K562 (cell line): ENCODE results near the gene LONP1. TPM values are rescaled to one million over a fixed set of nuclear protein-coding genes. Genes with fewer than 3 reads are reported as not detected.

Source experiments
- ATAC-seq: fragments of 200-7000 bp; cut with Tn5 transposase; 3 replicates; pipeline ENCODE4 v1.9.1; 2020; ENCODE audit warnings: moderate library complexity
- BruUV-seq: library from RNA; stranded (reverse); fragments of 400-500 nt; replicated peaks from 2 replicates; lab custom pipeline; 2021; lab: Mats Ljungman, UMichigan
- CTCF ChIA-PET: fragments of 300-600 bp; formaldehyde crosslinking; extraction: SDS; loops from one replicate; lab custom pipeline; 2021; ENCODE audit warnings: low intra/inter-chr PET ratio; lab: Yijun Ruan, JAX
- POLR2A ChIA-PET: fragments of 300-600, 350-650 bp; sonication (Branson Sonifier 250); formaldehyde crosslinking; extraction: SDS; loops from one replicate; lab custom pipeline; 2021; ENCODE audit warnings: antibody characterized with exemption, inconsistent platforms; lab: Yijun Ruan, JAX
- DNase-seq, 4 experiments: peaks; one replicate each; pipeline versions ENCODE4 v3.0.0 to v3.0.0-alpha.2; 2011 to 2018; ENCODE audit warnings: low spot score in 3 of 4, mixed read lengths in 3 of 4; ENCODE audit errors: extremely low read depth in 1 of 4
- FAIRE-seq: peaks from 2 replicates; lab custom pipeline; 2011; peaks lifted over from hg19 to GRCh38; lab: Jason Lieb, UNC
- H2AFZ ChIP-seq: 2 replicates; pipeline ENCODE4 v1.6.0; 2011; ENCODE audit warnings: low read depth, low read length, control low read depth, inconsistent platforms
- H3K27ac ChIP-seq: fragments of 200-600 bp; 3 replicates; pipeline ENCODE4 v1.8.0; 2011; ENCODE audit warnings: low read depth, mild to moderate bottlenecking, control low read depth, inconsistent platforms, low read length, moderate library complexity, mixed read lengths; ENCODE audit errors: extremely low read depth
- H3K27me3 ChIP-seq, 2 experiments: fragments of 300-600 bp in 1 of 2; 2 replicates in 1 of 2; 3 replicates in 1 of 2; pipeline versions ENCODE4 v1.6.0 to v1.8.0; 2011; ENCODE audit warnings: inconsistent platforms in 2 of 2, low read length in 2 of 2, mild to moderate bottlenecking in 1 of 2, mixed read lengths in 1 of 2, moderate library complexity in 1 of 2; ENCODE audit not compliant: control insufficient read depth in 2 of 2, insufficient read depth in 2 of 2
- H3K36me3 ChIP-seq: fragments of 300-600 bp; 3 replicates; pipeline ENCODE4 v1.8.0; 2011; ENCODE audit warnings: mild to moderate bottlenecking, low read length, inconsistent platforms; ENCODE audit not compliant: control insufficient read depth, insufficient read depth
- H3K4me1 ChIP-seq, 2 experiments: fragments of 200-600 bp in 1 of 2; replicated peaks in 1 of 2; 2 replicates in 1 of 2; 3 replicates in 1 of 2; pipeline versions ENCODE4 v1.5.1 to v1.8.0; 2011; ENCODE audit warnings: inconsistent platforms in 2 of 2, low read length in 2 of 2, mild to moderate bottlenecking in 1 of 2, mixed read lengths in 1 of 2, moderate library complexity in 1 of 2; ENCODE audit not compliant: control insufficient read depth in 2 of 2, insufficient read depth in 2 of 2
- H3K4me2 ChIP-seq: 2 replicates; pipeline ENCODE4 v1.6.1; 2011; ENCODE audit warnings: low read length, control low read depth, inconsistent platforms, mixed read lengths; ENCODE audit not compliant: insufficient read depth
- H3K4me3 ChIP-seq: fragments of 200-600 bp; sonication (generic), shearing (Covaris generic); 2 replicates; pipeline ENCODE4 v1.5.1; 2016; ENCODE audit warnings: control low read depth, inconsistent platforms
- H3K79me2 ChIP-seq: fragments of 200-600 bp; 3 replicates; pipeline ENCODE4 v1.8.0; 2011; ENCODE audit warnings: low read length, inconsistent platforms; ENCODE audit not compliant: control insufficient read depth, insufficient read depth
- H3K9ac ChIP-seq, 2 experiments: 2 replicates each; pipeline versions ENCODE4 v1.6.0 to v1.6.1; 2011; ENCODE audit warnings: low read depth in 2 of 2, low read length in 2 of 2, control low read depth in 1 of 2, inconsistent platforms in 1 of 2, mild to moderate bottlenecking in 1 of 2, mixed read lengths in 1 of 2; ENCODE audit not compliant: insufficient read depth in 1 of 2
- H3K9me1 ChIP-seq: one replicate; pipeline ENCODE4 v1.6.0; 2011; ENCODE audit warnings: inconsistent platforms, mild to moderate bottlenecking, low read length, moderate library complexity; ENCODE audit not compliant: control insufficient read depth, insufficient read depth
- H3K9me3 ChIP-seq: replicated peaks from 2 replicates; pipeline ENCODE4 v1.5.1; 2011; ENCODE audit warnings: low read depth, low read length, inconsistent platforms; ENCODE audit not compliant: control insufficient read depth, insufficient read depth
- H4K20me1 ChIP-seq: replicated peaks from 2 replicates; pipeline ENCODE4 v1.6.1; 2011; ENCODE audit warnings: low read length, inconsistent platforms, mixed read lengths; ENCODE audit not compliant: control insufficient read depth, insufficient read depth
- CHD2 ChIP-seq: IDR thresholded peaks from 2 replicates; pipeline ENCODE4 v1.6.1; 2011; ENCODE audit warnings: low read depth, low read length
- FUS ChIP-seq: fragments of 200-400 bp; formaldehyde crosslinking; optimal IDR thresholded peaks from 2 replicates; pipeline ENCODE3; 2017; ENCODE audit warnings: low read depth, low read length
- KDM2B ChIP-seq: fragments of 250-450 bp; sonication (Bioruptor Pico); IDR thresholded peaks from 2 replicates; pipeline ENCODE4 v1.8.0; 2021; ENCODE audit warnings: mild to moderate bottlenecking, moderate library complexity
- NELFE ChIP-seq: IDR thresholded peaks from 2 replicates; pipeline ENCODE4 v1.6.1; 2011; ENCODE audit warnings: mild to moderate bottlenecking; ENCODE audit not compliant: insufficient read depth, insufficient read length
- NUFIP1 ChIP-seq: fragments of 450-650 bp; IDR thresholded peaks from 2 replicates; pipeline ENCODE4 v1.6.1; 2018; ENCODE audit not compliant: partially characterized antibody
- RAD51 ChIP-seq: fragments of 450-650 bp; IDR thresholded peaks from 2 replicates; pipeline ENCODE4 v1.7.1; 2016; ENCODE audit warnings: low read depth, mild to moderate bottlenecking, borderline replicate concordance
- TCFL5 ChIP-seq: fragments of 250-450 bp; sonication (Bioruptor Pico); conservative IDR thresholded peaks from 2 replicates; pipeline ENCODE4 v1.6.1; 2021; ENCODE audit warnings: mild to moderate bottlenecking, moderate library complexity, matching md5 sums
- ZNF280A ChIP-seq: fragments of 450-650 bp; IDR thresholded peaks from 2 replicates; pipeline ENCODE4 v1.6.1; 2018; ENCODE audit warnings: mild to moderate bottlenecking, low read depth; ENCODE audit not compliant: partially characterized antibody
- ZNF766 ChIP-seq: fragments of 200-800 bp; sonication (Bioruptor generic); conservative IDR thresholded peaks from 2 replicates; pipeline ENCODE4 v1.6.1; 2016; ENCODE audit warnings: missing genetic modification characterization, missing compliant biosample characterization
- WGBS: fragments of 100-300 bp; shearing (Covaris generic); methylation state at CpG from one replicate; pipeline ENCODE4 v1.1.6; 2016; ENCODE audit warnings: low coverage, mixed read lengths; ENCODE audit not compliant: insufficient coverage; ENCODE audit errors: missing lambda C conversion rate; 5-methylcytosine and 5-hydroxymethylcytosine counted together
- in situ Hi-C: fragments of 300-500 bp; cut with MboI; formaldehyde crosslinking; loops from 4 replicates; pipeline ENCODE4 v1.15.0; 2018; ENCODE audit warnings: inconsistent platforms, mixed read lengths
- intact Hi-C: fragments of 100-400 bp; cut with micrococcal nuclease; formaldehyde crosslinking; loops from 2 replicates; pipeline ENCODE4 v1.14.2; 2022
- polyA plus RNA-seq, 8 experiments: library from polyadenylated mRNA; depleted of rRNA in 4 of 8; stranded (reverse) in 5 of 8; unstranded in 3 of 8; fragments of >200 nt; fragmentation: Nextera tagmentation in 2 of 8; fragmentation: Illumina TruSeq in 1 of 8; extraction: Ambion mirVana in 2 of 8; extraction: Trizol in 1 of 8; gene quantifications; 2 replicates each; pipeline versions ENCODE4 v1.2.1 to v1.2.3, GENCODE V29; 2011 to 2014; ENCODE audit warnings: inconsistent platforms in 1 of 8, missing spikeins in 1 of 8
- total RNA-seq, 7 experiments: library from RNA; depleted of rRNA in 6 of 7; stranded (reverse); fragments of >200 nt in 6 of 7; fragmentation: Illumina TruSeq in 2 of 7; extraction: Trizol in 2 of 7; gene quantifications; 2 replicates each; pipeline versions ENCODE4 v1.2.1 to v1.2.3, GENCODE V29; 2011 to 2021; ENCODE audit warnings: low replicate concordance in 1 of 7
- TF ChIP-seq, protein P1 (sequence below): fragments of 450-650 bp; IDR thresholded peaks from 2 replicates; pipeline ENCODE4 v1.6.1; 2016; ENCODE audit warnings: mild to moderate bottlenecking
- TF ChIP-seq, protein P2 (sequence below), 2 experiments: fragments of 450-650 bp; conservative IDR thresholded peaks; 2 replicates each; pipeline ENCODE4 v1.6.1; 2017; ENCODE audit warnings: mild to moderate bottlenecking in 2 of 2, moderate library complexity in 2 of 2

The LONP1 gene
- total and polyA plus RNA-seq, 9 of the 15 experiments (the other 6 are each of a cell fraction or from before 2014, with no cell fraction given), result 1.1 to 238 (median 84.5) TPM

GRCh38 chr19:5655412-5655811 lies 64.5 kb downstream of the LONP1 start (continued):
- TF ChIP-seq, protein P1, sequence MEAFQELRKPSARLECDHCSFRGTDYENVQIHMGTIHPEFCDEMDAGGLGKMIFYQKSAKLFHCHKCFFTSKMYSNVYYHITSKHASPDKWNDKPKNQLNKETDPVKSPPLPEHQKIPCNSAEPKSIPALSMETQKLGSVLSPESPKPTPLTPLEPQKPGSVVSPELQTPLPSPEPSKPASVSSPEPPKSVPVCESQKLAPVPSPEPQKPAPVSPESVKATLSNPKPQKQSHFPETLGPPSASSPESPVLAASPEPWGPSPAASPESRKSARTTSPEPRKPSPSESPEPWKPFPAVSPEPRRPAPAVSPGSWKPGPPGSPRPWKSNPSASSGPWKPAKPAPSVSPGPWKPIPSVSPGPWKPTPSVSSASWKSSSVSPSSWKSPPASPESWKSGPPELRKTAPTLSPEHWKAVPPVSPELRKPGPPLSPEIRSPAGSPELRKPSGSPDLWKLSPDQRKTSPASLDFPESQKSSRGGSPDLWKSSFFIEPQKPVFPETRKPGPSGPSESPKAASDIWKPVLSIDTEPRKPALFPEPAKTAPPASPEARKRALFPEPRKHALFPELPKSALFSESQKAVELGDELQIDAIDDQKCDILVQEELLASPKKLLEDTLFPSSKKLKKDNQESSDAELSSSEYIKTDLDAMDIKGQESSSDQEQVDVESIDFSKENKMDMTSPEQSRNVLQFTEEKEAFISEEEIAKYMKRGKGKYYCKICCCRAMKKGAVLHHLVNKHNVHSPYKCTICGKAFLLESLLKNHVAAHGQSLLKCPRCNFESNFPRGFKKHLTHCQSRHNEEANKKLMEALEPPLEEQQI, result no peak
- TF ChIP-seq ZNF766 (CRISPR knock-in tag), result no peak
- TF ChIP-seq FUS, result no peak

GRCh38 chr19:5654931-5655330 lies 65.0 kb downstream of the LONP1 start:
- Histone ChIP-seq H4K20me1 (peaks cover 2% of the 10 kb centered on the region; the same call in 1 of the 2 replicates), H3K27ac (no peak overlapping the region), H3K79me2 (no peaks in the 10 kb centered on the region), H3K4me3 (no peak overlapping the region), H3K9ac (no peak overlapping the region), H3K27me3 (no peaks in the 10 kb centered on the region), H2AFZ (no peak overlapping the region), H3K4me1 (no peaks in the 10 kb centered on the region), H3K9me1 (no peaks in the 10 kb centered on the region), H3K9me3 (no peaks in the 10 kb centered on the region), H3K36me3 (peaks cover 93% of the 10 kb centered on the region), H3K4me2 (no peak overlapping the region)
- no peak for ATAC-seq
- POLR2A ChIA-PET, result interaction anchor here (0.6 to 1.5 kb wide), 7 partner anchors 10 to 45 kb away, joined by 3 to 5 read pairs (median 3); no protein-coding TSS in a partner anchor
- 89% methylated on average over 5 of the region's 5 CpGs for WGBS
- DNase-seq, result no peak
- intact Hi-C loops, result no loop called here
- CTCF ChIA-PET, result no interaction called here
- FAIRE-seq, result no peak
- in situ Hi-C loops, result no loop called here
- TF ChIP-seq NELFE (no peak), TCFL5 (CRISPR knock-in tag) (no peak), NUFIP1 (no peak), ZNF280A (no peak), CHD2 (no peak), RAD51 (no peak), KDM2B (no peak)
- TF ChIP-seq, protein P2, sequence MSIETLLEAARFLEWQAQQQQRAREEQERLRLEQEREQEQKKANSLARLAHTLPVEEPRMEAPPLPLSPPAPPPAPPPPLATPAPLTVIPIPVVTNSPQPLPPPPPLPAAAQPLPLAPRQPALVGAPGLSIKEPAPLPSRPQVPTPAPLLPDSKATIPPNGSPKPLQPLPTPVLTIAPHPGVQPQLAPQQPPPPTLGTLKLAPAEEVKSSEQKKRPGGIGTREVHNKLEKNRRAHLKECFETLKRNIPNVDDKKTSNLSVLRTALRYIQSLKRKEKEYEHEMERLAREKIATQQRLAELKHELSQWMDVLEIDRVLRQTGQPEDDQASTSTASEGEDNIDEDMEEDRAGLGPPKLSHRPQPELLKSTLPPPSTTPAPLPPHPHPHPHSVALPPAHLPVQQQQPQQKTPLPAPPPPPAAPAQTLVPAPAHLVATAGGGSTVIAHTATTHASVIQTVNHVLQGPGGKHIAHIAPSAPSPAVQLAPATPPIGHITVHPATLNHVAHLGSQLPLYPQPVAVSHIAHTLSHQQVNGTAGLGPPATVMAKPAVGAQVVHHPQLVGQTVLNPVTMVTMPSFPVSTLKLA (conservative IDR thresholded peaks at IDR 0.05), result no peak
- BruUV-seq, result no TSS peak
